ENCODE measurements around the gene KCNJ10. TPM values are rescaled to one million over a fixed set of nuclear protein-coding genes. Genes with fewer than 3 reads are reported as not detected.

The KCNJ10 gene
- total RNA-seq, 1 experiment from 2014 or later: 0.68 TPM

DNA sequence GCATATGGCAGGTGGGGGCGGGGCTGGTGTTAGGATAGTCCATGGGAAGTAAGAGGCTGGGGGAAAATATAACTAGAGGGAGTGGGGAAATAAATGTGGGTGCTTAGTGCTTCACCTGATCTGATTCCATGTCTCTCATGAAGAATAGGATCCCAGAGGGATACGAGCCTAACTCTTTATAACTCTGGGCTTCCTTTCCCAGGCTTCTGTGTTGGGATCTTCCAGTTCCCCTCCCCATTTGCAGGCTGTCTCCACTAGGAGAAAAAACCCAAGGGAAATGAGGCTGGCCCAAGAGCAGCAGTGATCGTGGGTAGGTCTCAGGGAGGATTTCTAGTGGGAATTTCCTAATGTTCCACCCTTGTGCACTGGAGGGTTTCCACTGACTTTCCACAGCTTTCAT, 13.0 kb upstream of the KCNJ10 start:
- TF ChIP-seq, protein P1, sequence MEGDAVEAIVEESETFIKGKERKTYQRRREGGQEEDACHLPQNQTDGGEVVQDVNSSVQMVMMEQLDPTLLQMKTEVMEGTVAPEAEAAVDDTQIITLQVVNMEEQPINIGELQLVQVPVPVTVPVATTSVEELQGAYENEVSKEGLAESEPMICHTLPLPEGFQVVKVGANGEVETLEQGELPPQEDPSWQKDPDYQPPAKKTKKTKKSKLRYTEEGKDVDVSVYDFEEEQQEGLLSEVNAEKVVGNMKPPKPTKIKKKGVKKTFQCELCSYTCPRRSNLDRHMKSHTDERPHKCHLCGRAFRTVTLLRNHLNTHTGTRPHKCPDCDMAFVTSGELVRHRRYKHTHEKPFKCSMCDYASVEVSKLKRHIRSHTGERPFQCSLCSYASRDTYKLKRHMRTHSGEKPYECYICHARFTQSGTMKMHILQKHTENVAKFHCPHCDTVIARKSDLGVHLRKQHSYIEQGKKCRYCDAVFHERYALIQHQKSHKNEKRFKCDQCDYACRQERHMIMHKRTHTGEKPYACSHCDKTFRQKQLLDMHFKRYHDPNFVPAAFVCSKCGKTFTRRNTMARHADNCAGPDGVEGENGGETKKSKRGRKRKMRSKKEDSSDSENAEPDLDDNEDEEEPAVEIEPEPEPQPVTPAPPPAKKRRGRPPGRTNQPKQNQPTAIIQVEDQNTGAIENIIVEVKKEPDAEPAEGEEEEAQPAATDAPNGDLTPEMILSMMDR (IDR thresholded peaks at IDR 0.05; ENCODE audit: insufficient read depth in 1 of 2, low read depth in 1 of 2, low read length in 1 of 2, severe bottlenecking in 1 of 2, unreplicated experiment in 1 of 2): no peak
- no peak overlapping the region for H3K4me3 Mint-ChIP-seq (ENCODE audit: unreplicated experiment)
- peaks cover 7% of the 10 kb centered on the region for H3K4me1 Mint-ChIP-seq (ENCODE audit: low read depth, unreplicated experiment)
- CTCF ChIA-PET: interaction anchor here (0.6 kb wide), 2 partner anchors 216 to 306 kb away, joined by 3 to 4 read pairs; no protein-coding TSS in a partner anchor
- no TSS peak for BruUV-seq (replicated peaks)
- no peak for DNase-seq
- H3K9me3 Mint-ChIP-seq (ENCODE audit: unreplicated experiment): no peaks in the 10 kb centered on the region
- Histone ChIP-seq H3K27me3 (replicated peaks; ENCODE audit: control insufficient read depth, insufficient read depth, low read length) (no peaks in the 10 kb centered on the region), H3K4me1 (no peaks in the 10 kb centered on the region), H3K4me3 (ENCODE audit: low read depth, low read length) (no peak overlapping the region), H3K9me3 (no peaks in the 10 kb centered on the region), H3K36me3 (ENCODE audit: control insufficient read depth, insufficient read depth, low read length) (no peaks in the 10 kb centered on the region)
- POLR2A ChIA-PET: no interaction called here
- intact Hi-C loops (cut with micrococcal nuclease; ENCODE audit: unreplicated experiment): loop anchor here (10.0 kb wide), 1 partner anchor 148 kb away; no protein-coding TSS in a partner anchor
- no peaks in the 10 kb centered on the region for H3K36me3 Mint-ChIP-seq (ENCODE audit: insufficient read depth, unreplicated experiment)
- H3K27me3 Mint-ChIP-seq (ENCODE audit: insufficient read depth, unreplicated experiment): peaks cover 14% of the 10 kb centered on the region
- no peak overlapping the region for H3K27ac Mint-ChIP-seq (ENCODE audit: unreplicated experiment)

DNA sequence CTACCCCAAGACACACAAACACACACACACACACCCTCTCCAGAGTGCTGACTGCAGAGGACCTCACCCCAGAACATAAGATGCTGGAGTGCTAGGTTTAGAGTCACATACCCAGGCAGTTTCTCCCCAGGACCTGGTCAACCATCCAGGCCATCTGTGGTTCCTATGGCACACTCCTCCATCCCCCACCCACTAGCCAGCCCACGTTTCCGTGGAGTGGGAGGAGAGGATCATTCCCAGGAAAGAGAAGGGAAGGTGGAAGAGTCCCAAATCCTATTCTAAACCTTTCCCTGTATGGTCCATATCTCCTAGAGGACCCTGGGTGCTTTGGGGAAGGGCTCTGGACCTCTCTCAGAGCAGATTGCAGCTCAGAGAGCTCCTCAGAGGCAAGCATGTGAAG, 12.5 kb upstream of the KCNJ10 start:
- ChIA-PET POLR2A (no interaction called here), CTCF (interaction anchor here (0.6 kb wide), 2 partner anchors 216 to 305 kb away, joined by 3 to 4 read pairs; no protein-coding TSS in a partner anchor)
- H3K27me3 ChIP-seq (replicated peaks; ENCODE audit: control insufficient read depth, insufficient read depth, low read length): no peaks in the 10 kb centered on the region
- H3K4me1 Mint-ChIP-seq (ENCODE audit: low read depth, unreplicated experiment): peaks cover 7% of the 10 kb centered on the region
- intact Hi-C loops (cut with micrococcal nuclease; ENCODE audit: unreplicated experiment): loop anchor here (10.0 kb wide), 1 partner anchor 148 kb away; no protein-coding TSS in a partner anchor
- no peak overlapping the region for H3K4me3 Mint-ChIP-seq (ENCODE audit: unreplicated experiment)
- BruUV-seq (replicated peaks): no TSS peak
- H3K36me3 ChIP-seq (ENCODE audit: control insufficient read depth, insufficient read depth, low read length): no peaks in the 10 kb centered on the region
- H3K27me3 Mint-ChIP-seq (ENCODE audit: insufficient read depth, unreplicated experiment): peaks cover 14% of the 10 kb centered on the region
- no peak overlapping the region for H3K27ac Mint-ChIP-seq (ENCODE audit: unreplicated experiment)
- no peaks in the 10 kb centered on the region for H3K9me3 Mint-ChIP-seq (ENCODE audit: unreplicated experiment)
- no peak for DNase-seq
- no peaks in the 10 kb centered on the region for H3K9me3 ChIP-seq
- H3K4me3 ChIP-seq (ENCODE audit: low read depth, low read length): no peak overlapping the region
- no peaks in the 10 kb centered on the region for H3K4me1 ChIP-seq
- H3K36me3 Mint-ChIP-seq (ENCODE audit: insufficient read depth, unreplicated experiment): no peaks in the 10 kb centered on the region
- TF ChIP-seq, protein P1 (IDR thresholded peaks at IDR 0.05; ENCODE audit: insufficient read depth in 1 of 2, low read depth in 1 of 2, low read length in 1 of 2, severe bottlenecking in 1 of 2, unreplicated experiment in 1 of 2): no peak

DNA sequence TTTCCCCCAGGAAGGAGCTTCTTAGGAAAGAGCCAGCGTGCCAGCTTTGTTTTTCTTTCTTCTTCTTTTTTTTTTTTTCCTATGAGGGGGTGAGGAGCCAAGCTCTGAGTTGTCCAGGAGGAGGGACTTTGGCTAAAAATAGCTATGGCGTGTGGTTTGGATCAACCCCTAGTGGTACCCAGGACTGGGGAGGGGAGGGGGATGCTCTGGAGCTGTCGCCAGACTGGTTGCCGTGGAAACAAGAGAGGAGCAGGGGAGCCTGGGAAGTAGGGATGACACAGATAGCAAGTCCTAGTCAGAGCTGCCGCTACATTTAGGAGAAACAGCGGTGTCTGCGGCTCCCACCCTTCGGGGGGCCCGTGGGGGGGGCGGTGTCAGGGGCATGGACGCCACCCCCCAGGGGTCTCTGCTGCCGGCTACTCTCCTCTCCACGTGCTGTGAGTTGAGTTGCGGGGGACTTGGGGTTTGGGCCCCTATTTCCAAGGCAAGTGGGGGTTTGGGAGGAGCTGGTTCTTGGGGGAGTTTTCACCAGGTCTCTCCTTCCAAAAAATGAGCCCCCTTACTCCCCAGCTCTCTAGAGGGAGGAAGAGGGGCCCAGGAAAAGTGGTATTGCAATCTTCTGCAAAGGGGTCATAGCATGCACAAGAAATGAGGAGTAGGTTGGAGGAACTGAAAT, 11.4 kb upstream of the KCNJ10 start, which contains the start of gene KCNJ9:
Gene KCNJ9 (plus strand): TSS at position 278 of the 676 bp plus-strand sequence. CDS start 2,493 bp downstream, outside the sequence.
- TF ChIP-seq, protein P1 (IDR thresholded peaks at IDR 0.05; ENCODE audit: insufficient read depth in 1 of 2, low read depth in 1 of 2, low read length in 1 of 2, severe bottlenecking in 1 of 2, unreplicated experiment in 1 of 2): no peak
- intact Hi-C loops (cut with micrococcal nuclease; ENCODE audit: unreplicated experiment): loop anchor here (10.0 kb wide), 1 partner anchor 147 kb away; no protein-coding TSS in a partner anchor
- H3K9me3 Mint-ChIP-seq (ENCODE audit: unreplicated experiment): no peaks in the 10 kb centered on the region
- Histone ChIP-seq H3K27me3 (replicated peaks; ENCODE audit: control insufficient read depth, insufficient read depth, low read length) (no peaks in the 10 kb centered on the region), H3K4me1 (no peaks in the 10 kb centered on the region), H3K4me3 (ENCODE audit: low read depth, low read length) (no peak within 1 kb of the TSS), H3K36me3 (ENCODE audit: control insufficient read depth, insufficient read depth, low read length) (no peaks in the 10 kb centered on the region), H3K9me3 (no peaks in the 10 kb centered on the region)
- H3K27ac Mint-ChIP-seq (ENCODE audit: unreplicated experiment): no peak within 1 kb of the TSS
- H3K4me1 Mint-ChIP-seq (ENCODE audit: low read depth, unreplicated experiment): peaks cover 7% of the 10 kb centered on the region
- DNase-seq: no peak
- ChIA-PET CTCF (interaction anchor here (0.5 to 1.2 kb wide), 5 partner anchors 15 to 111 kb away, joined by 3 to 6 read pairs (median 3); no protein-coding TSS in a partner anchor), POLR2A (no interaction called here)
- no TSS peak for BruUV-seq (replicated peaks)
- H3K36me3 Mint-ChIP-seq (ENCODE audit: insufficient read depth, unreplicated experiment): no peaks in the 10 kb centered on the region
- no peak within 1 kb of the TSS for H3K4me3 Mint-ChIP-seq (ENCODE audit: unreplicated experiment)
- peaks cover 14% of the 10 kb centered on the region for H3K27me3 Mint-ChIP-seq (ENCODE audit: insufficient read depth, unreplicated experiment)
